H1 (cell line): ENCODE data around the gene SOAT2. TPM values are rescaled to one million over a fixed set of nuclear protein-coding genes. Genes with fewer than 3 reads are reported as not detected.
A peak's percentile ranks its signal among the peaks of the same experiment; 100 is the strongest.

Experiments
- CTCF ChIA-PET: fragments of 300-600 bp; sonication (Branson Sonifier 250); formaldehyde crosslinking; loops from one replicate; lab custom pipeline; 2021; ENCODE audit not compliant: partially characterized antibody; lab: Charles Lee
- POLR2A ChIA-PET: fragments of 300-600 bp; sonication (Branson Sonifier 250); formaldehyde crosslinking; loops from one replicate; lab custom pipeline; 2021; ENCODE audit warnings: inconsistent platforms; ENCODE audit not compliant: partially characterized antibody; lab: Charles Lee
- DNase-seq, 2 experiments: peaks; one replicate each; pipeline versions ENCODE4 v3.0.0 to v3.0.0-alpha.2; 2010 to 2022; ENCODE audit warnings: low spot score in 2 of 2, low read depth in 1 of 2, mixed read lengths in 1 of 2
- FAIRE-seq: peaks from 2 replicates; lab custom pipeline; 2011; peaks lifted over from hg19 to GRCh38; lab: Jason Lieb, UNC
- H2AFZ ChIP-seq: 2 replicates; pipeline ENCODE4 v1.8.1; 2012; ENCODE audit warnings: low read length, inconsistent platforms
- H2AK5ac ChIP-seq: 2 replicates; pipeline ENCODE4 v1.6.1; 2013; ENCODE audit warnings: low read depth, low read length
- H2BK120ac ChIP-seq: replicated peaks from 2 replicates; pipeline ENCODE3; 2013; ENCODE audit warnings: low read depth, low read length, inconsistent platforms
- H2BK12ac ChIP-seq: 2 replicates; pipeline ENCODE4 v1.6.1; 2013; ENCODE audit warnings: low read depth, low read length
- H2BK15ac ChIP-seq: 2 replicates; pipeline ENCODE4 v1.6.1; 2013; ENCODE audit warnings: low read length
- H2BK20ac ChIP-seq: 2 replicates; pipeline ENCODE4 v1.6.1; 2013; ENCODE audit warnings: low read length
- H2BK5ac ChIP-seq: 2 replicates; pipeline ENCODE4 v1.6.1; 2013; ENCODE audit warnings: low read depth, low read length
- H3K14ac ChIP-seq: 2 replicates; pipeline ENCODE4 v1.6.1; 2013; ENCODE audit warnings: inconsistent platforms; ENCODE audit not compliant: insufficient read length
- H3K18ac ChIP-seq: 2 replicates; pipeline ENCODE4 v1.6.1; 2013; ENCODE audit warnings: low read length; ENCODE audit errors: extremely low read depth
- H3K23ac ChIP-seq: 2 replicates; pipeline ENCODE4 v1.6.1; 2013; ENCODE audit warnings: inconsistent platforms; ENCODE audit not compliant: insufficient read length
- H3K23me2 ChIP-seq: 2 replicates; pipeline ENCODE4 v1.6.1; 2013; ENCODE audit warnings: low read depth, low read length
- H3K27ac ChIP-seq: 2 replicates; pipeline ENCODE4 v1.6.1; 2011; ENCODE audit warnings: low read depth, low read length, inconsistent platforms
- H3K27me3 ChIP-seq, 4 experiments: replicated peaks in 1 of 4; 1 replicate in 1 of 4; 2 replicates in 3 of 4; pipeline versions ENCODE4 v1.6.1 to v1.8.1; 2011 to 2013; ENCODE audit warnings: low read length in 3 of 4, mild to moderate bottlenecking in 3 of 4, inconsistent platforms in 2 of 4, mixed read lengths in 2 of 4, moderate library complexity in 1 of 4; ENCODE audit not compliant: control insufficient read depth in 3 of 4, insufficient read depth in 3 of 4; ENCODE audit errors: extremely low read depth in 1 of 4
- H3K36me3 ChIP-seq, 4 experiments: 2 replicates each; pipeline versions ENCODE4 v1.6.1 to v1.8.1; 2011 to 2013; ENCODE audit warnings: mild to moderate bottlenecking in 4 of 4, low read length in 3 of 4, moderate library complexity in 2 of 4, control low read depth in 1 of 4, inconsistent platforms in 1 of 4; ENCODE audit not compliant: insufficient read depth in 4 of 4, control insufficient read depth in 2 of 4
- H3K4ac ChIP-seq: replicated peaks from 2 replicates; pipeline ENCODE3; 2013; ENCODE audit warnings: low read length, low read depth, mixed read lengths, inconsistent platforms; ENCODE audit not compliant: insufficient read length
- H3K4me1 ChIP-seq, 4 experiments: replicated peaks in 1 of 4; 1 replicate in 1 of 4; 2 replicates in 3 of 4; pipeline versions ENCODE4 v1.6.1 to v1.8.1; 2011 to 2013; ENCODE audit warnings: low read length in 3 of 4, inconsistent platforms in 2 of 4, mixed read lengths in 1 of 4; ENCODE audit not compliant: insufficient read depth in 4 of 4, control insufficient read depth in 3 of 4
- H3K4me2 ChIP-seq, 2 experiments: 2 replicates each; pipeline versions ENCODE4 v1.6.1 to v1.8.1; 2011 to 2013; ENCODE audit warnings: low read depth in 2 of 2, low read length in 2 of 2, control low read depth in 1 of 2, inconsistent platforms in 1 of 2, mild to moderate bottlenecking in 1 of 2; ENCODE audit not compliant: insufficient read depth in 1 of 2
- H3K4me3 ChIP-seq, 4 experiments: fragments of 200-600, 300-600 bp in 1 of 4; sonication (generic), shearing (Covaris generic), sonication (Bioruptor Twin) in 1 of 4; 2 replicates each; pipeline versions ENCODE4 v1.5.1 to v1.8.1; 2011 to 2016; ENCODE audit warnings: low read length in 4 of 4, low read depth in 3 of 4, control low read depth in 2 of 4, inconsistent platforms in 2 of 4, mild to moderate bottlenecking in 2 of 4, mixed read lengths in 1 of 4, moderate library complexity in 1 of 4; ENCODE audit not compliant: insufficient read depth in 2 of 4; ENCODE audit errors: extremely low read depth in 1 of 4
- H3K56ac ChIP-seq: replicated peaks from 2 replicates; pipeline ENCODE3; 2013; ENCODE audit warnings: low read depth, mild to moderate bottlenecking, mixed read lengths, low read length, inconsistent platforms; ENCODE audit not compliant: insufficient read length
- H3K79me1 ChIP-seq: 2 replicates; pipeline ENCODE4 v1.6.1; 2013; ENCODE audit warnings: low read depth, low read length, control low read depth
- H3K79me2 ChIP-seq, 2 experiments: 2 replicates each; pipeline versions ENCODE4 v1.6.1 to v1.8.1; 2012 to 2013; ENCODE audit warnings: low read length in 2 of 2, mild to moderate bottlenecking in 2 of 2, inconsistent platforms in 1 of 2; ENCODE audit not compliant: insufficient read depth in 2 of 2, control insufficient read depth in 1 of 2
- H3K9ac ChIP-seq, 4 experiments: replicated peaks in 1 of 4; 1 replicate in 1 of 4; 2 replicates in 3 of 4; pipeline versions ENCODE4 v1.6.1 to v1.8.1; 2011 to 2013; ENCODE audit warnings: low read depth in 3 of 4, low read length in 3 of 4, control low read depth in 2 of 4, mild to moderate bottlenecking in 2 of 4, moderate library complexity in 2 of 4, inconsistent platforms in 1 of 4; ENCODE audit errors: extremely low read depth in 1 of 4
- H3K9me3 ChIP-seq, 2 experiments: 2 replicates each; pipeline versions ENCODE4 v1.6.1 to v1.8.1; 2012 to 2013; ENCODE audit warnings: mild to moderate bottlenecking in 2 of 2, moderate library complexity in 2 of 2, control low read depth in 1 of 2, inconsistent platforms in 1 of 2, low read depth in 1 of 2, low read length in 1 of 2, mixed read lengths in 1 of 2; ENCODE audit not compliant: insufficient read depth in 2 of 2
- H4K20me1 ChIP-seq, 2 experiments: replicated peaks in 1 of 2; 2 replicates each; pipeline versions ENCODE3 to v1.8.1; 2011 to 2013; ENCODE audit warnings: inconsistent platforms in 2 of 2, low read length in 2 of 2, mild to moderate bottlenecking in 1 of 2; ENCODE audit not compliant: insufficient read depth in 2 of 2, control insufficient read depth in 1 of 2
- H4K5ac ChIP-seq: 2 replicates; pipeline ENCODE4 v1.6.1; 2013; ENCODE audit warnings: low read length, low read depth, mixed read lengths, inconsistent platforms; ENCODE audit not compliant: insufficient read length
- H4K8ac ChIP-seq: 2 replicates; pipeline ENCODE4 v1.8.0; 2013; ENCODE audit warnings: mild to moderate bottlenecking, moderate library complexity, low read length, inconsistent platforms; ENCODE audit not compliant: insufficient read depth; ENCODE audit errors: extremely low read depth
- H4K91ac ChIP-seq: replicated peaks from 2 replicates; pipeline ENCODE3; 2013; ENCODE audit warnings: low read length, mixed read lengths, inconsistent platforms; ENCODE audit not compliant: insufficient read length
- ATF2 ChIP-seq: IDR thresholded peaks from 2 replicates; pipeline ENCODE4 v1.6.1; 2012; ENCODE audit warnings: low read length, inconsistent platforms
- BCL11A ChIP-seq, 2 experiments: IDR thresholded peaks; one replicate each; pipeline ENCODE4 v1.6.1; 2011; ENCODE audit warnings: low read depth in 2 of 2, low read length in 2 of 2, mild to moderate bottlenecking in 2 of 2
- JUND ChIP-seq: IDR thresholded peaks from 2 replicates; pipeline ENCODE4 v1.6.1; 2011; ENCODE audit warnings: mild to moderate bottlenecking, improper control_type of control experiment, low read length
- RAD21 ChIP-seq, 2 experiments: IDR thresholded peaks in 1 of 2; conservative IDR thresholded peaks in 1 of 2; 2 replicates each; pipeline ENCODE4 v1.6.1; 2011; ENCODE audit warnings: low read depth in 2 of 2, low read length in 2 of 2, improper control_type of control experiment in 1 of 2, inconsistent platforms in 1 of 2, mild to moderate bottlenecking in 1 of 2, moderate library complexity in 1 of 2
- SUZ12 ChIP-seq: fragments of 200-600 bp; sonication (generic); IDR thresholded peaks from 2 replicates; pipeline ENCODE4 v1.6.1; 2012; ENCODE audit warnings: mild to moderate bottlenecking, inconsistent platforms, low read length, moderate library complexity, mixed read lengths
- TEAD4 ChIP-seq: IDR thresholded peaks from 2 replicates; pipeline ENCODE4 v1.6.1; 2012; ENCODE audit warnings: low read depth, low read length, inconsistent platforms, mixed read lengths
- WGBS, 2 experiments: shearing (Covaris generic) in 1 of 2; methylation state at CpG; one replicate each; pipeline versions ENCODE4 v1.1.6 to v1.1.7; 2013 to 2015; ENCODE audit warnings: low lambda C conversion rate in 2 of 2, mixed read lengths in 2 of 2, inconsistent platforms in 1 of 2, low coverage in 1 of 2, missing lambda C conversion rate in 1 of 2; ENCODE audit not compliant: insufficient replicate concordance in 2 of 2, insufficient coverage in 1 of 2, insufficient read length in 1 of 2; ENCODE audit errors: extremely low coverage in 1 of 2, missing lambda C conversion rate in 1 of 2; 5-methylcytosine and 5-hydroxymethylcytosine counted together
- polyA plus RNA-seq, 7 experiments: library from polyadenylated mRNA; depleted of rRNA in 3 of 7; stranded (reverse) in 5 of 7; unstranded in 2 of 7; fragments of >200 nt in 5 of 7; fragments of 200-250 nt in 2 of 7; gene quantifications; 1 replicate in 5 of 7; 2 replicates in 1 of 7; 4 replicates in 1 of 7; pipeline versions ENCODE4 v1.2.1 to v1.2.3, GENCODE V29; 2011 to 2013; ENCODE audit warnings: missing spikeins in 2 of 7, mixed read lengths in 2 of 7
- total RNA-seq: library from RNA; stranded (reverse); fragmentation: NEBNext Ultra II Directional; extraction: Animal tissue kit (Norgen Biotek cat#: 25700); gene quantifications from 2 replicates; pipeline ENCODE4 v1.2.1, GENCODE V29; 2021
- TF ChIP-seq, protein P1 (sequence below): IDR thresholded peaks from 2 replicates; pipeline ENCODE4 v1.6.1; 2011; ENCODE audit warnings: low read length, improper control_type of control experiment

SOAT2 gene
- total and polyA plus RNA-seq, 2 of the 8 experiments (the other 6 are each of a cell fraction or from before 2014, with no cell fraction given) = 0.08 TPM; not detected in 1

DNA sequence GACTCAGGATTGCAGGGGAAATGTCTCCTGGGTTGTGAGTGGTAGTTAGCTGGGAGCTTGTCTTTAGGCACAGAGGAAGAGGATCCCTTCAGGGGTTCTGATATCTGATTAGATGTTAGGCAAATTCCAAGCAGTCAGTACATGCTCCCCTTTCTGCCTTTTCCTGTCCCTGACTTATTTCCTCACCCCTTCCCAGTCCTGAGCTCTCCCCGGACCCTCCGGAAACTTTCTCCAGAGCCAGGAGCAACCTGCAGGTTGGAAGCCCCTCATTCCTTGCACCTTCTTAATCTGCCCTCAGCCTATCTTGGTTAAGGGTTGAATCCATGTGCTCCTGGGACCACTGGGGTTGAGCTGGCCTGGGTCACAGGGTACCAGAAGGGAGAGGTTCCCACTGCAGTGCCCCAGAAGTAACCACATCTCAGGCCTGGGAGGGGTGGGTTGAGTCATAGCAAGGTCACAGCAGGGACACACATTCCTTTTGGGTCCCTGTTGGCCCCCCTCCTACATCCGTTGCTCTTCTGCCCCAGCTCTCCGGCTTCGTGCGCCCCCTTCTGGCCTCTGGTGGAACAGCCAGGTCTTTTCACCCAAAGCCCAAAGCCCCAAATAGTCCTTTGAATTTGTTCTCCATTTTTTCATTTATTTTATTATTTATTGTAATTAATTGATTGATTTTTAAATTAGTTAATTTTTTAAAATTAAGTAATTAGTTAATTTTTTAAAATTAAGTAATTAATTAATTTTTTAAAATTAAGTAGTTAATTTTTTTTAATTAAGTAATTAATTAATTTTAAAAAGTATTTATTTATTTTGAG lies 4.0 kb upstream of the SOAT2 start:
- Histone ChIP-seq H3K4me2 (peak overlapping the region; percentile 95 to 99), H3K9ac (no peak overlapping the region)
- TF ChIP-seq, protein P1, sequence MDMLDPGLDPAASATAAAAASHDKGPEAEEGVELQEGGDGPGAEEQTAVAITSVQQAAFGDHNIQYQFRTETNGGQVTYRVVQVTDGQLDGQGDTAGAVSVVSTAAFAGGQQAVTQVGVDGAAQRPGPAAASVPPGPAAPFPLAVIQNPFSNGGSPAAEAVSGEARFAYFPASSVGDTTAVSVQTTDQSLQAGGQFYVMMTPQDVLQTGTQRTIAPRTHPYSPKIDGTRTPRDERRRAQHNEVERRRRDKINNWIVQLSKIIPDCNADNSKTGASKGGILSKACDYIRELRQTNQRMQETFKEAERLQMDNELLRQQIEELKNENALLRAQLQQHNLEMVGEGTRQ = no peak
- TF ChIP-seq RAD21 (IDR thresholded peaks at IDR 0.05 in 1 of 2, conservative IDR thresholded peaks at IDR 0.05 in 1 of 2; ENCODE audit: low read depth in 2 of 2, low read length in 2 of 2) (peak; percentile 79 to 81), SUZ12 (0 out of 2 replicates have a peak, but pooled peaks have one; percentile 8), ATF2 (no peak), JUND (peak; percentile 87), BCL11A (IDR thresholded peaks at IDR 0.05; ENCODE audit: low read depth in 2 of 2, low read length in 2 of 2) (no peak), TEAD4 (peak; percentile 85)

More for the DNA sequence above, 4.0 kb upstream of the SOAT2 start:
- Histone ChIP-seq H3K23me2 (peaks cover 28% of the 10 kb centered on the region), H2BK120ac (no peak overlapping the region), H3K9me3 (no peaks in the 10 kb centered on the region), H3K27ac (no peak overlapping the region), H4K91ac (no peak overlapping the region), H3K36me3 (no peaks in the 10 kb centered on the region), H3K27me3 (peaks cover 0 to 25% (median 15%) of the 10 kb centered on the region in 4 experiments; a peak in 5 of 7 replicates), H3K79me1 (no peaks in the 10 kb centered on the region), H4K20me1 (no peaks in the 10 kb centered on the region), H2BK20ac (peak overlapping the region; percentile 40; the same call in 1 of the 2 replicates), H3K4me3 (peak overlapping the region in 2 of 4 experiments; percentile 5 to 85; a peak in 3 of 8 replicates), H3K23ac (no peak overlapping the region), H4K8ac (no peak overlapping the region), H2AFZ (no peak overlapping the region), H4K5ac (no peak overlapping the region), H2BK15ac (no peak overlapping the region), H2BK12ac (peak overlapping the region; percentile 85; the same call in 1 of the 2 replicates), H3K4ac (no peak overlapping the region), H3K14ac (no peak overlapping the region), H3K4me1 (peaks cover 4 to 20% (median 7%) of the 10 kb centered on the region in 4 experiments), H3K18ac (peak overlapping the region; percentile 34; the same call in 1 of the 2 replicates), H2AK5ac (no peak overlapping the region), H2BK5ac (peak overlapping the region; percentile 71; the same call in 1 of the 2 replicates), H3K79me2 (no peaks in the 10 kb centered on the region), H3K56ac (no peak overlapping the region)
- POLR2A ChIA-PET = interaction anchor here (1.1 to 3.6 kb wide), 9 partner anchors 16 to 118 kb away, joined by 3 to 21 read pairs (median 4); partner anchors contain the start of genes EIF4B and SPRYD3
- WGBS, 2 experiments = 23% methylated on average over 6 of the region's 6 CpGs; no CpG with 5 or more reads in 1 of the 2 experiments
- CTCF ChIA-PET = interaction anchor here (0.5 to 19.1 kb wide), 29 partner anchors 8 to 1758 kb away, joined by 3 to 531 read pairs (median 4); partner anchors contain the start of genes SPRYD3 and TNS2
- FAIRE-seq (no peak), DNase-seq (peak; percentile 65 to 97)
